HG03045 (cell line): ENCODE data around the gene HIVEP3.

Experiments used
- ATAC-seq: cut with Tn5 transposase; IDR thresholded peaks from one replicate; pipeline ENCODE4 v1.9.1; 2021; ENCODE audit warnings: mild to moderate bottlenecking, moderate library complexity; ENCODE audit not compliant: unreplicated experiment

The HIVEP3 gene

DNA sequence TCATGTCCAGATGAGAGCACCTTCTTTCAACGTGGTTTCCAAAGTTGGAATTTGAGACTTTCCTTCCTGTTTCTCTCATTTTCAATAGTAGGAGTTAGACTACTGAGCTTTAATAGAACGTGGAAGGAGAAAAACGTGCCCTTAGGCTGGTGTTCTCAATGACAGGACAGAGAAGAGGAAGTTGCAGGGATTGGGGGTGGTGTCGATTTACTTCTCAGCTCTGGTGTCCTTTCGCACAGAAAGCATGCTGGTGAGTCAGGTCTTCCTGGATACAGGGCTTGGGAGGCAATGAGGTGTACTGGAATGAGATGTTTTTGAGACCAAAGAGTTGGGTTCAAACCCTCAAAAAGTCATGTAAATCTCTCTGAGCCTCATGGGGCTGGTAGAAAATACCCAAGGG lies 67.1 kb downstream of the HIVEP3 start:
- no peak for ATAC-seq

DNA sequence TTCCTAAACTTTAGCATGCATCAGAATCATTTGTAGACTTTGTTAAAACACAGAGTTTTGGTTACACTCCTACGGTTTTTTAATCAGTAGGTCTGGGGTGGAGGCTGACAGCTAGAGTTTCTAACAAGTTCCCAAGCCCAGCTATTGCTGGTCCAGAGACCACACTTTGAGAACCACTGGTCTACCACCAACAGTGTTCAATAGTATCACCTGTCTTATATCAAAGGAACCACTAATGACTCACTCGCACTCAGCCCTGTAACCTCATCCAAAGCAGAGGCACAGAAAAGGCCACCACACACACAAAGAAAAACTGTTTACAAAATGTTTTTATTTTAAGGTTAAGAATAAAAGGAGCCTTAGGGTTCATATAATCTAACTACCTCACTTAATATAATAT lies 68.7 kb downstream of the HIVEP3 start:
- no peak for ATAC-seq

DNA sequence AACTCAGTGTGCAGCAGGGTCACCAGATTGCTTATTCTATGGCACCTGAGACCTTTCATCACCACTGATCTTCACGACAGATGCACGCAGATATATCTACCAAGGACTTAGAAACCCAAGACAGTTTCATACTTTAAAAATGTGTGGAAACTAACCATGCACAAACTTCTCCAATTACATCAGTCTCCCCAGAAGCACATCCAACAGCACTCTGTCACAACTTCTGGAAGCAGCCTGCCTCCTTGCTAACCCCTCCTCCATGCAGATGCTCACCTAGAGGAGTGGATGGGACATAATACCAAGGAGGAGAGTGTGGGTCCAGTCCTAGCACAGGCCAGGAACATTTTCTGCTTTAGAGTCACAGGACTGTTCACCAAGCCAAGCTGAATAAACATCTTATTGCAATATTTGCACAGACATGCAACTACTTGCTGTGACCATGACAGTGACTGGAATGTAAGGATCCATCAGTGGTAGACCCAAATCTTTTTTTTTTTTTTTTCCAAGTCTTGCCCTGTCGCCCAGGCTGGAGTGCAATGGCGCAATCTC lies 69.4 kb downstream of the HIVEP3 start:
- no peak for ATAC-seq

DNA sequence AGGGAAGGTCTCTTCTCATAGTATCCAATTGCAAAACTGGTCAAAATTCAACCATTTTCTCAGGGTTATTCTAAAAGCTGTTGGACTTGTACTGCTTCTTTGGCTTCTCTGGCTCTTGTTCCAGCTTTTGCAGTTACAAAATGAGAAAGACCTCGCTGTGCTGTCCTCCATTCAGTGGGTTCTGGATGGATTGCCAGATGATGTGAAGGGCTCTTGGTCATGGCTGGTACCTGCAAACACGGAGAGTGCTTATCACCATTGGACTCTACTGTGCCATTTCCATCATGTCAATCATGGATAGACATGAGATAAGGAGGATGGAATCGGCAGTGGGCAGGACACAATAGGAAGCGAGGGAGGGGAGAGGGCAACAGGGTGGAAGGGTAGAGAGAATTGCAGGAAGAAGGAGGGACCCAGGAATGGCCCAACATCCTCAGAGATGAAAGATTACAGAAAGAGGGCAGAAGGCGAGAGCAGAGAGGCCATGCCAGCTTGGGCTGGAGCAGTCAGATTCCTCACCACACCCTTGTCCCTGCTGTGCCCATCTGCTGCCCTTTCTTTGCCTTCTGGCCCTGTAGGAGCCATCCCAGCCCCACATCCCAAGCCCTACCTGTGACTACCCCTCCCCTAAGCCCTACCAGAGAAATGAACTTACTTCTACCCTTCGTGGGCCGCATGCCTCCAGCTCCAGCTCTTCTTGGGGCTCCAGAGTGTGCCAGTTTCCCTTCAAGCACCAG lies 70.3 kb downstream of the HIVEP3 start:
- no peak for ATAC-seq

DNA sequence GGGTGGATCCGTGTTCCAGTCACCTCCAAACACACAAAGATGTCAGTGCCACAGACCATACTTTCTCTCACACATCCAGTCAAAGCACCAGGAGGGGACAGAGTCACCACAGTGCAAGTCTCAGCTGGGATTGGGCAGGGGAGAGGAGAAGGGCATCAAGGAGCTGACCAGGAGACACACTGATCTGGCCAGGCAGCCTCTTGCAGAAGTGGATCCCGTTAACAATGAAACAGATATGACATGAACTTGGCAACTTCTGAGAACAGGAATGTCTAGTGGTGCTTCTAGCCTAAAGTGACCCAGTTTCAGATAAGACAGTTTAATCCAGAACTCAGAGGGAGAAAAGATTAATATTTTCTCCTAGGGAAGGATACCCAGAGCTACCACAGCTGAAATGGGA lies 71.0 kb downstream of the HIVEP3 start:
- no peak for ATAC-seq

- ATAC-seq = no peak
These were observed 71.9 kb downstream of the HIVEP3 start for GRCh38 chr1:41846625-41847405.

DNA sequence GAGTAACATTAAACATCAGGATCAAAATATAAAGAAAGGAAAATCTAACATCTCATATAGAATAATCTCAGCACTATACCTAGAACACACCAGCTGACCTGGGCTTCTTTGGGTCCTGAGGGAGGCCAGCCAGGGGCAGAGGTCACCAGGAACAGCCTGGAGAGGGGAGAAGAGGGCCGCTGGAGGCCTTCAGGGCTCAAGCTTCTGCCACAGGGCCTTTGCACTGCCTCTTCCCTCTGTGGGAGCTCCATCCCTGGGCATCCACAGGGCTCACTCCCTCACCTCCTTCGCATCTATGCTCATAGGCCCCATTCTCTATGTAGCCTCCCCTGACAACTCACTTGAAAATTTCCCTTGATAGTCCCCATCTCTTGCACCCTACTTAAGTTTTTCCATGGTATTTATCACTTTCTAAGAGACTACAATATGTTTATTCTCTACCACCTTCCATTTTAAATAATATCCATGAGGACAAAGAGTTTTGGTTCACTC lies 73.9 kb downstream of the HIVEP3 start:
- no peak for ATAC-seq

DNA sequence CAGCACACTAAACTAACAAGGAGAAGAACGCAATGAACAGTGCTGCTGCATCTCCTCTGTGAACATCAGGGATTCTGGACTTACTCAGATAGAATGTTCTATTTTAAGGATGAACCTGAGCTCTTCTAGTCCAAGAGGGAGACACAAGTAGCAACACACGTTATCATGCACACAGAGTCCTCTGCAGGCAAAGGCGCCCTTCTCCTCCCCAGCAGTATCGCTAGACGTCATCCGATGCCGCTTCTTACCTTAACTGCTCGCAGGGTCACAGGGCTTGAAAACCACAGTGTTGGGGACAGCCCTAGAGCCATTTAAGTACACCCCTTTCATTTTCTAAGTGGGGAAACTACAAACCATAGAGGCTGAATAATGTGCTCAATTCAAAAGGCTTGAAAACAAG lies 74.5 kb downstream of the HIVEP3 start:
- no peak for ATAC-seq

DNA sequence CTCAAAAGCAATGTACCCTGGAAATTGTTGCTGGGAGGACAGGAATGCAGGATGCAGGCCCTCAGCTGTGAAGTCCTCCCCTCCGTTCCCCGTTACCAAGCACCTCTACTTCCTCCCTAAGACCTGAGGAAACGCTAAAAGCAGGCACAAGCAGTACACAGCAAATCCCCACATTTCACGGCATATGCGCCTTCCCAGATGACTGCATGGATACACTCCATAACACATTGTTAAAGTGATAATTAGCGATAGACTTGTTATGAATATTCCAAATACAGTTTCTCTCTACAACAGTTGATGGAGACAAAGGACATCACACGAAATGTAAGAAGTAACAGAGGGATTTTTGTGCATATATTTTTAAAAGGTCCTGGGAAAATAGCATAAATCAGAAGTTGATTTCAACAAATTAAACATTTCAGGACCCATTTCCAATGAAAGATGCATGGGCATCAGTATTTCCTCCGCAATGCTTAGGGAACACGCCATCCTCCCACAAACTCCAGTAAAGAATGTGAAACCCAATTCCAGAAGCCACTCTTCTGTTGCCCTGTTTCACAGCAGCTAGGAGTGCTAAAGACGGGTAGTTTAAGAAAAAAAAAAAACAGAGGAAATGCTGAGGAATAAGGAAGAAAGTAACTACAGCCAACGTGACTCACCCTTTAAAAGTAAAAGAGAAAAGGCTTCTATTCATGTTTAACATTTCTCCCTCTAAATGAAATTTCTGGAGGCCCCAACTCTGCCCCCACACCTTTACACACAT lies 75.5 kb downstream of the HIVEP3 start:
- no peak for ATAC-seq

GRCh38 chr1:41842326-41842725 lies 76.4 kb downstream of the HIVEP3 start:
- no peak for ATAC-seq

GRCh38 chr1:41840592-41841246 lies 78.0 kb downstream of the HIVEP3 start:
- ATAC-seq = no peak

- no peak for ATAC-seq
These were observed 80.5 kb downstream of the HIVEP3 start for GRCh38 chr1:41838266-41838665.

- ATAC-seq = no peak
These were observed 81.0 kb downstream of the HIVEP3 start for GRCh38 chr1:41837691-41838090.

GRCh38 chr1:41835485-41835884 lies 83.2 kb downstream of the HIVEP3 start:
- no peak for ATAC-seq

DNA sequence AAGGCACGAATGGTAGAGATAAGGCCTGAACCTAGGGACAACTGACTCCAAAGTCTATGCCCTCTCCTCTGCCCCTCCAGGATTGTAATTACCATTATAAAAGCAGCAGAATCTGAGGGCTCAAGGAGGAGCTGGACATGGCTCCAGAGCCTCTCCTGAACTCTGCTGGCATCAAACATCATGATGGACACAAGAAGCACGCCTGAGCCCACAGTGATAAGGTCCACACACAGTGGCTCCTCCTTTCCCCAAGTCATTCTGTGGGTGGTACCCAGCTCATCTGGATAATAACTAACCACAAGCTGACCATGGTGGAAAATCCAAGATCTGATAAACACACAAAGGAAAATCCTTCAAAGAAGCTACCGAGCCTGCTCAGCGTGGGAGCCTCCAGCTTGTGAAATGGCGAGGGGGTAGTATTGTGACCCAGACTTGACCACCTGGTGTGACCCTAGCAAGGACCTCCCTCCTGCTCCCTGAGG lies 85.2 kb downstream of the HIVEP3 start:
- no peak for ATAC-seq

- no peak for ATAC-seq
These were observed 88.0 kb downstream of the HIVEP3 start for GRCh38 chr1:41830726-41831125.

DNA sequence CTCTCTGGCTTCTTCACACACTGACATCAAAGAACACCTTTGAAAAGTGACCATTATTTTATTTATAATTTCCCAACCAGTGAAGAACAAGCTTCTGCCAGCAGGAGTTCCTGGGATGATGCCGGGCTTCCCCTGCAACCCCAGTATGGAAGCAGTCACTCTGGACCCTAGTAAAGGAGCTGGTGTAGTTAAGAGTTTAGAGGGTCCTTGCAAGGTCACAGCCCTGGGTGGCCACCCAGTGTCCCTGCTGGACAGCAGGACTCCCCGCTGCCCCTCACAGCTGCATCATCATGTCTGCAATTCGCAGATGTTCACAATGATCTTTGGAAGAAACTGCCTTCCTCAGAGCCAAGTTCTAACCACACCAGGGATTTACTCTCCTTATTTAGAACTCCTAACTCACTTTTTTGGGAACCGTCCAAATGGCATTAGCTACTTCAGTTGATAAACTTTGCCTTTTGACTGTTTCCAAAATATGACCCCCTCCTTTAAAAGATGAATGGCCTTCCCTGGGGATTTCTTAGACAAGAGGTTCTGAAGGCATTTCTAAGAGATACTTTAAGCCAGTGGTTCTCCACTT lies 90.6 kb downstream of the HIVEP3 start:
- ATAC-seq = no peak

- ATAC-seq = no peak
These were observed 95.3 kb downstream of the HIVEP3 start for GRCh38 chr1:41823471-41823870.

DNA sequence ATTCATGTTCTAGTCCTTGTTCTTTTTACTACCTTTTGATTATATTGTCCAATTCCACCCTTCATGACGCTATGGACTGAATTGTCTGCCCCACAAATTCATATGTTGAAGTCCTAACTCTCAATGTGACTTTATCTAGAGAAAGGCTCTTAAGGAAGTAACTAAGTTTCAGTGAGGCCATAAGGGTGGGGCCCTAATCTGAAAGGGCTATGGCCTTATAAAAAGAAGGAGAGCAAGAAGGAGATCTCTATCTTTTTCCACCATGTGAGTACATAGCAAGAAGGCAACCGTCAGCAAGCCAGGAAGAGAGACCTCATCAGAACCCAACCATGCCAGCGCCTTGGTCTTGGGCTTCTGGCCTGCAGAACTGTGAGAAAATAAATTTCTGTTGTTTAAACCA lies 95.9 kb downstream of the HIVEP3 start:
- no peak for ATAC-seq

GRCh38 chr1:41819843-41820242 lies 98.9 kb downstream of the HIVEP3 start:
- no peak for ATAC-seq
